Measurements from ENCODE around the gene RPS16.

Gene RPS16

GRCh38 chr19:39388657-39389056 is 47.1 kb downstream of the RPS16 start:
- no peak for DNase-seq (ENCODE audit: low spot score)

GRCh38 chr19:39386557-39386956 is 49.2 kb downstream of the RPS16 start:
- no peak for DNase-seq (ENCODE audit: low spot score)

- no peak for DNase-seq (ENCODE audit: low spot score)
These were observed 49.9 kb downstream of the RPS16 start for GRCh38 chr19:39385629-39386411.

GRCh38 chr19:39384839-39385568 is 50.7 kb downstream of the RPS16 start:
- DNase-seq (ENCODE audit: low spot score): no peak

Measured in kidney tubule cell (primary cell).